Measurements from ENCODE around the gene PLAAT3. TPM values are rescaled to one million over a fixed set of nuclear protein-coding genes. Genes with fewer than 3 reads are reported as not detected.
"Not testable (repeated sequence)": the region's sequence is repeated elsewhere in the genome, so short reads cannot be mapped to it uniquely, and the experiment has no call there.

PLAAT3 gene
- 100 to 1,000 TPM in 2 of 3 donors, 10 to 100 TPM in 1; 57.4 to 771 (median 200) TPM for polyA plus RNA-seq

DNA sequence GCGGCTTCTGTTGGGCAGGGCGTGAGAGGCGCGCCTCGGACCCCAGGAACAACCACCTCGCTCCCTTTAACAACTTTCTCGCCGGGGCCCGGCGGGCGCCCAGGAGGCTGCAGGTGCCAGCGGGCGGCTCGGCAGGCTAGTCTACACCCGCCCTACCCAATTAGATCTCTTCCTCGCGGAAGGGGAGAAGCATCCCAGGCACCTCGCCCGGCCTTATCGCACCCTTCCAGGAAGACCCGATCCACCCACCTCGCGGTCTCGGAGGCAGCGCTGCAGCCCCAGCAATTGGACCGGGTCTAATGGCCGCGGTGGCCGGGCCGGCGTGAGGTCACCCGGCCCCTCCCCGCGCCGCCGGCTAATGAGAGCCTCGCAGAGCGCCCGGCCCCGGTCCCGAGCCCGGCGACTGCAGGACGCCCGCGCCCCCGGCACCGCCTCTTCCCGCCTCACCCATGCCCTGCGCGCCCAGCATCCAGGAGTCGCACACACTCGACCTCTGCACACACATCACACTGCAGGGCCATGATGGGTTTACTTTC lies at the start of gene PLAAT3:
Gene PLAAT3, minus strand, starts transcription at position 298 of the 536 bp plus-strand sequence. CDS start 419 bp downstream, outside the sequence.
- peak within 1 kb of the TSS; percentile 72 for H3K27ac ChIP-seq (ENCODE audit: low read depth, low read length)
- WGBS, 3 donors, result 0 to 1% (median 0%) methylated on average over 39 to 53 of the region's 53 CpGs

GRCh38 chr11:63663809-63664208 lies 49.6 kb upstream of the PLAAT3 start:
- no peak overlapping the region for H3K27ac ChIP-seq (ENCODE audit: low read depth, low read length)
- 0 to 5% (median 0%) methylated on average over 1 of the region's 1 CpG for WGBS, 3 donors

DNA sequence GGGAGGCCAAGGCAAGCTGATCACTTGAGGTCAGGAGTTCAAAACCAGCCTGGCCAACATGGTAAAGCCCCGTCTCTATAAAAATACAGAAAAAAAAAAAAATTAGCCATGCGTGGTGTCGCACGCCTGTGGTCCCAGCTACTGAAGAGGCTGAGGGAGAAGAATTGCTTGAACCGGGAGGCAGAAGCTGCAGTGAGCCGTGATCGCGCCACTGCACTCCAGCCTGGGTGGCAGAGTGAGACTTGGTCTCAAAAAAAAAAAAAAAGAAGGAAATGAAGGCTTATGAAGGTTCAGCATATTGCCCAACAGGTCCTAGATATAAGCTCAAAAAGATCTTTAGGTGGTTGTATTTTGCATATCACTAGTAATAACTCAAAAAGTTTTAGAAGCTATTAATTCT lies 46.7 kb upstream of the PLAAT3 start:
- WGBS, 3 donors, result 78 to 96% (median 86%) methylated on average over 8 of the region's 8 CpGs
- H3K27ac ChIP-seq (ENCODE audit: low read depth, low read length), result no peak overlapping the region

DNA sequence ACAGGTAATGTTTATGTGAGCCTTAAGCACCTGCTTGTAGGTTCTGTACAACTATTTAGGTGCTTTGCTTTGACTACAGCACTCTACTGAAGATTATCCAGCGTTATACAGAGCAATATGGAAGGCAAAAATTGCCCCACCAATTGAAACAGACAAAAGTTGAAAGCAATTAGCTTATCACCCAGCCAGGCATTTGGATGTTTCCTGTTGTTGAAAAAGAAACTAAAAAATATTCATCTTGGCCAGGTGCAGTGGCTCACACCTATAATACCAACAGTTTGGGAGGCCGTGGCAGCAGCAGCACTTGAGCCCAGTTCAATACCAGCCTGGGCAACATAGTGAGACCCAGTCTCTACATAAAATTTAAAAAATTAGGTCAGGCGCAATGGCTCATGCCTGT lies 38.4 kb upstream of the PLAAT3 start:
- WGBS, 3 donors, result 70 to 94% (median 77%) methylated on average over 3 of the region's 3 CpGs
- H3K27ac ChIP-seq (ENCODE audit: low read depth, low read length), result no peak overlapping the region

DNA sequence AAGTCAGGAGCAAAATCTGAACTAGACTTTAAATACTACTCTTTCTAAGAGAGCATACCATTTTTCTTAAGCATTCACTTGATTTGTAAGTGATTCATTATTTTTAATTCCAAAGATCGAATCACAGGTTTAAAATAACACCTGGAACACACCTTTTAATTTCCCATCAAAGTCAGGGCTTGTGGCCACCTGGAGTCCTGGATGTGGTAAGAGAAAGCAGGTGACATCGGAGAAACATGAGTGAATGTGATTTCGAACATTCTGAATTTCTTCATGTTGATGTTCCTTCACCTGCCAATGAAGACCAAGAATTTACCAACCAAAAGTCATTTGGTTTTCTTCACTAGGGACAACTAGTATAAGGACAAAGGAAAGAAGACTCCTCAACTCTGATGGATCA lies 29.0 kb upstream of the PLAAT3 start:
- 46 to 95% (median 93%) methylated on average over 3 of the region's 3 CpGs for WGBS, 3 donors
- H3K27ac ChIP-seq (ENCODE audit: low read depth, low read length), result no peak overlapping the region

GRCh38 chr11:63641727-63642126 lies 27.5 kb upstream of the PLAAT3 start:
- H3K27ac ChIP-seq (ENCODE audit: low read depth, low read length), result no peak overlapping the region

DNA sequence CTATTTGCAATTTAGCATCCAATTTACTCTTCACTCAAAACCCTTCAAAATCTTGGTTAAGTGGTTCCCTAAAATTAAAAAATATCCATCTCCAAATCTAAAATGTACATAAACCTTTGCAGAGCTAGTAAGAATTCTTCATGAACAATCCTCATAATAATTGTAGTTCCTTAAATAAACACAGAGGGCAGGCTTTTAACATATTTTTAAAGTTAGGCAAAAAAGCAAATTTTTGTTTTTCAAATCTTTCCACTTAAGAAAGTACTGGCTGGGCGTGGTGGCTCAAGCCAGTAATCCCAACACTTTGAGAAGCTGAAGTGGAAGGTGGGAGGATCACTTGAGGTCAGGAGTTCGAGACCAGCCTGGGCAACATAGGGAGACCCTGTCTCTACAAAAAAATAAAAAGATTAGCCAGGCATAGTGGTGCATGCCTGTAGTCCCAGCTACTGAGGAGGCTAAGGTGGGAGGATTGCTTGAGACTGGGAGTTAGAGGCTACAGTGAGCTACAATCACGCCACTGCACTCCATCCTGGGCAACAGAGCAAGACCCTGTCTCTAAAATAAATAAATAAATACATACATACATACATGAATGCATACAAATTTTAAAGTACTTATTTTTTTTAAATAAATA lies 25.1 kb upstream of the PLAAT3 start:
- WGBS, 3 donors, result 70 to 73% (median 73%) methylated on average over 3 of the region's 3 CpGs
- no peak overlapping the region for H3K27ac ChIP-seq (ENCODE audit: low read depth, low read length)

GRCh38 chr11:63638436-63638835 lies 24.2 kb upstream of the PLAAT3 start:
- H3K27ac ChIP-seq (ENCODE audit: low read depth, low read length), result not testable (repeated sequence)
- WGBS, 3 donors, result 95 to 97% (median 95%) methylated on average over 8 of the region's 8 CpGs

DNA sequence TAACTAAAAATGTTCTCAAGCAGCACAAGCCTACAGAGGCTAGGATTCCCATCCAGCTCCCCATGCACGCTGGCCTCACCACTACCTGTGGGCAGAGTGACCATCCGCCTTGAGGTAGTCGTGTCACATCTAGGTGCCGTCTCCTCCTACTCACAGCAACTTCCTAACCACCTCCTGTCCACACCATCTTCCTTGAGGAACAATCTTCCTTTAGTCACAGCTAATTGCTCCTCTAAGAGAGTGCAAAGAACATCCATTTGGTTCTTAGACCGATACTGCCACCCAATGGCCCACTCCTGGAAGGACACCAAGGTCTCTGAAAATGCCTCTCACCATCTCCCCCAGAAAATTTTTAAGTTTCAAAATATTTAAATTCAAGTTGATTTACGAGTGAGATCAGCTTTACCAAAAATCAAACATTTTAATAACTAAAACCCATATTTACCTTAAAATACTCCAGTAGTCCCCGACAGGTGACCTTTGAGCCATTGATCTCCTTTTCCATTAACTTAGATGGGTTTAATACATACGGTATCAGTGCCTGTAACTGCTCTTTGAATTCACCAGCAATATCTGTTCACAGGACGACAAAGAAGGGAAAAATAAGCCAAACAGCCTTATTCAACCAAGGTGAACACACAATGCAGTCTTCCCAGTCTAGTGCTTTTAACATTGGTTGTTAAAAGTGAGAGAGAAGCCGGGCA lies 21.7 kb upstream of the PLAAT3 start:
- WGBS, 3 donors, result 57 to 70% (median 65%) methylated on average over 10 of the region's 10 CpGs
- H3K27ac ChIP-seq (ENCODE audit: low read depth, low read length), result no peak overlapping the region

DNA sequence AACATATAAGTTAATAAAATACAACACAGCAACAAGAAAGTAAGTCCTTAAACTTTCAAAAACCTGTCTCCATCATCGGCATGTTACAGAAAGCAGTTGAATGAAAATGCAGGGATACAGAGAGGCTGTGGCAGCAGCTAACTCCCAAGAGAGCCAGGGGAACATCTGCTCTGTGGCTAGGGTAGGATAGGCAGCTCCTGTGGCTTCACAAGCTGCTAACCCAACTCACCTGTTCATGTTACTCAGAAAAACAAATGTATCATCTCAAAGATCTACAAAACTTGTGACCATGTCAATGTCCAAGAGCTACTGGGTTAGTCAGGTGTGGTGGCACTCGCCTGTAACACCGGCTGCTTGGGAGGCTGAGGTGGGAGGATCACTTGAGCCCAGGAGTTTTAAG lies 15.2 kb upstream of the PLAAT3 start:
- WGBS, 3 donors, result 94 to 99% (median 94%) methylated on average over 3 of the region's 3 CpGs
- no peak overlapping the region for H3K27ac ChIP-seq (ENCODE audit: low read depth, low read length)

DNA sequence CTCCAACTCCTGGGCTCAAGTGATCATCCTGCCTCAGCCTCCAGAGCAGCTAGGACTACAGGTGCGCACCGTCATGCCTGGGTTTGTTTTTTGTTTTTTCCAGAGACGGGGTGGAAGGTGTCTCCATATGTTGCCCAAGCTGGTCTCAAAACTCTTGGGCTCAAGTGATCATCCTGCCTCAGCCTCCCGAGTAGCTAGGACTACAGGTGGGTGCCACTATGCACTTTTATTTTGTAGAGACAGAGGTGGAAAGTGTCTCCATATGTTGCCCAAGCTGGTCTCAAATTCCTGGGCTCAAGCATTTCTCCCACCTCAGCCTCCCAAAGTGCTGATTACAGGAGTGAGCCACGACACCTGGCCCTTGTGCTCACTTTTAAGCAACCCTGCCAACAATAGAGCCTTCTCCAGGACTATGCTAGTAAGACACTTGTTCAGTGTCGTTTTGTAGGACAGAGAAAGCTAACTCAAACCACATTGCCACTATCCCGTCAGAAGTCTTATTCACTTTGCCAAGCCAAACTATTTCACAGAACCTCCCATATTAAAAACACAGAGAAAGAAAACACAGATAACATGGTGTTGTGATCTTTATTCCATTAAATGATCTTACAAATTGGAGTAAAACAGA lies 9.4 kb upstream of the PLAAT3 start:
- no peak overlapping the region for H3K27ac ChIP-seq (ENCODE audit: low read depth, low read length)
- 53 to 61% (median 56%) methylated on average over 7 of the region's 7 CpGs for WGBS, 3 donors

DNA sequence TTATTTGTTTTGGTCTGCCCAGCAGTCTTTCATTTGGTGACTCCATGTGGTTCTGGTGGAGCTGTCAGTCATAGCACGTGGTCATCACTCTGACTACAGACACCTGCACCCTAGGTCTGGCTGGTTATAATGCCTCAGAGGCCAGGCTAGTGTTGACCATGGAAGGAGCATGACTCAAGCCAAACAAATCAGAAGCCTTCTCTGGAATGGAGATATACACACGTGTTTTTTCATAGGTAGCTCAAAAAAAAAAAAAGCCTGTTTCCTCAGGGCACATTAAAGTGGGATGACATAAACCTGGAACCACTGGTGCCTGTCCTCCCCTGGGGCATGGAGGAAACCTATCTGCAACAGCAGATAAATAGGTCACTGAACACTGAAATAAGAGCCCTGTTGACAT lies 8.1 kb upstream of the PLAAT3 start:
- H3K27ac ChIP-seq (ENCODE audit: low read depth, low read length), result no peak overlapping the region
- 25 to 63% (median 34%) methylated on average over 2 of the region's 2 CpGs for whole genome bisulfite sequencing, 3 donors

DNA sequence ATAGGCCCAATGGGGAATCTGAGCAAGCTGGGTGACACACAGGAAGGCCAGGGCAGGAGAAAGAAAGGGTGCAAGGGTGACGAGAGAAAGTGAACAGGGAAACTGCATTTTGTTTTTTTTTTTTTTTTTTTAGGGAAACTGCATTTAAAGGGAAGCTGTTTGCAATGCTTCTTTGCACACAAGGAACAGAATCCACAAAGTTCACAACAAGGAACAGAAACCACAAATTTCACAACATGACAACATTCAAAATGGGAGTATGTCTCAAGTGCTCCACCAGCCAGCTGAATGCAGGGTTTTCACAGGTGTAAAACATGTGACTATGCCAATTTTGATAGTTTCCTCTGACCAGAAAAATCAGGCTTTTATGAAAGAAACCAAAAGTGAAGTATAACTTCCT lies 6.8 kb upstream of the PLAAT3 start:
- 50 to 83% (median 61%) methylated on average over 1 of the region's 1 CpG for WGBS, 3 donors

GRCh38 chr11:63619967-63620366 lies 5.7 kb upstream of the PLAAT3 start:
- no peak overlapping the region for H3K27ac ChIP-seq (ENCODE audit: low read depth, low read length)
- WGBS, 3 donors, result 33 to 70% (median 59%) methylated on average over 6 of the region's 6 CpGs

More for the DNA sequence above, 6.8 kb upstream of the PLAAT3 start:
- H3K27ac ChIP-seq (ENCODE audit: low read depth, low read length), result no peak overlapping the region

DNA sequence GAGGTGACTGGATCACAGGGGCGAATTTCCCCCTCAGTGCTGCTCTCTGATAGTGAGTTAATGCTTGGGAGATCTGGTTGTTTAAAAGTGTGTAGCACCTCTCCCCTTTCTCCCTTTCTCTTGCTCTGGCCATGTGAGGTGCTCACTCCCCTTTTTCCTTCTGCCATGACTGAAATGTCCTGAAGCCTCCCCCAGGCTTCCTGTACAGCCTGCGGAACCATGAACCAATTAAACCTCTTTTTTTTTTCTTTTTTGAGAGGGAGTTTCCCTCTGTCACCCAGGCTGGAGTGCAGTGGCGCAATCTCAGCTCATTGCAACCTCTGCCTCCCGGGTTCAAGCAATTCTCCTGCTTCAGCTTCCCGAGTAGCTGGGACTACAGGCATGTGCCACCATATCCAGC lies 3.5 kb upstream of the PLAAT3 start:
- not testable (repeated sequence) for H3K27ac ChIP-seq (ENCODE audit: low read depth, low read length)
- 81 to 89% (median 89%) methylated on average over 5 of the region's 5 CpGs for WGBS, 3 donors

GRCh38 chr11:63616953-63617352 lies 2.7 kb upstream of the PLAAT3 start:
- no peak overlapping the region for H3K27ac ChIP-seq (ENCODE audit: low read depth, low read length)
- 29 to 93% (median 93%) methylated on average over 3 of the region's 3 CpGs for WGBS, 3 donors

GRCh38 chr11:63613517-63614135 lies 607 bp downstream of the PLAAT3 start:
- WGBS, 3 donors, result 0 to 1% (median 1%) methylated on average over 43 to 45 of the region's 45 CpGs
- H3K27ac ChIP-seq (ENCODE audit: low read depth, low read length), result peak overlapping the region; percentile 72

DNA sequence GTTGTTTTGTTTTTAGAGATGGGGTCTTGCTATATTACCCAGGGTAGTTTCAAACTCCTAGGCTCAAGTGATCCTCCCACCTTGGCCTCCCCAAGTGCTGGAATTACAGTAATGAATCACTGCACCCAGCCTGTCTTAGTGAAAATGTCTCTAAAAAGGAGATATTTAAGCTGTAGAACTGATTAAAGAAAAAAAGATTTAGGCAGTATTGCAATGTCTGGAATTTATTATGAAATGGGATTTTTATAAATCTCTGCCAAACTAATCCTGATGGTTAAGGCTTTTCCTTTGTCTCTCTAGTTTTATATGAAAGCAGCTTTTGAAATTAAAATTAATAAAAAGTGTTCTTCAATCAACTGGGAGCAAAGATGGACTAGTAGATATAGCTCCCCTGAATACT lies 2.1 kb downstream of the PLAAT3 start:
- no peak overlapping the region for H3K27ac ChIP-seq (ENCODE audit: low read depth, low read length)

- H3K27ac ChIP-seq (ENCODE audit: low read depth, low read length), result no peak overlapping the region
- 53 to 70% (median 60%) methylated on average over 1 of the region's 1 CpG for WGBS, 3 donors
Observed at GRCh38 chr11:63611395-63611747, 2.9 kb downstream of the PLAAT3 start.
